Retina (tissue), 1 donor: ENCODE measurements around the gene TSR1.
A peak's percentile ranks its signal among the peaks of the same experiment; 100 is the strongest.

Experiments
- DNase-seq: peaks from one replicate; pipeline ENCODE4 v3.0.0-alpha.2; 2016

Gene TSR1

GRCh38 chr17:2336215-2336851, at the start of gene TSR1:
Gene TSR1, minus strand, starts transcription at chr17:2336457. Its CDS starts 30 bp downstream, at chr17:2336427.
- peak; percentile 95 for DNase-seq

- DNase-seq: no peak
Observed at GRCh38 chr17:2385240-2386210, 49.3 kb upstream of the TSR1 start.

GRCh38 chr17:2384439-2385127, 48.3 kb upstream of the TSR1 start:
- DNase-seq: no peak

GRCh38 chr17:2383628-2384167, 47.4 kb upstream of the TSR1 start:
- DNase-seq: no peak

- no peak for DNase-seq
Observed at GRCh38 chr17:2380950-2381649, 44.8 kb upstream of the TSR1 start.

- DNase-seq: no peak
Observed at GRCh38 chr17:2380226-2380922, 44.1 kb upstream of the TSR1 start.

- no peak for DNase-seq
Observed at GRCh38 chr17:2379489-2380225, 43.4 kb upstream of the TSR1 start.

- no peak for DNase-seq
Observed at GRCh38 chr17:2378905-2379304, 42.6 kb upstream of the TSR1 start.

GRCh38 chr17:2377659-2378058, 41.4 kb upstream of the TSR1 start:
- DNase-seq: no peak

- no peak for DNase-seq
Observed at GRCh38 chr17:2376107-2376506, 39.9 kb upstream of the TSR1 start.

- DNase-seq: no peak
Observed at GRCh38 chr17:2375406-2375805, 39.1 kb upstream of the TSR1 start.

- DNase-seq: no peak
Observed at GRCh38 chr17:2374549-2375285, 38.5 kb upstream of the TSR1 start.

- no peak for DNase-seq
Observed at GRCh38 chr17:2373179-2373578, 36.9 kb upstream of the TSR1 start.

GRCh38 chr17:2372681-2373080, 36.4 kb upstream of the TSR1 start:
- no peak for DNase-seq

- DNase-seq: no peak
Observed at GRCh38 chr17:2372180-2372579, 35.9 kb upstream of the TSR1 start.

GRCh38 chr17:2371183-2372130, 35.2 kb upstream of the TSR1 start:
- DNase-seq: no peak

- no peak for DNase-seq
Observed at GRCh38 chr17:2370211-2370589, 33.9 kb upstream of the TSR1 start.

GRCh38 chr17:2369551-2370210, 33.4 kb upstream of the TSR1 start:
- no peak for DNase-seq

GRCh38 chr17:2369039-2369438, 32.8 kb upstream of the TSR1 start:
- no peak for DNase-seq
